ENCODE data around the gene GRIN2B. TPM values are rescaled to one million over a fixed set of nuclear protein-coding genes. Genes with fewer than 3 reads are reported as not detected.

GRIN2B gene
- total and polyA plus RNA-seq, 4 donors = under 0.01 to 0.03 (median 0.01) TPM; not detected in 1

DNA sequence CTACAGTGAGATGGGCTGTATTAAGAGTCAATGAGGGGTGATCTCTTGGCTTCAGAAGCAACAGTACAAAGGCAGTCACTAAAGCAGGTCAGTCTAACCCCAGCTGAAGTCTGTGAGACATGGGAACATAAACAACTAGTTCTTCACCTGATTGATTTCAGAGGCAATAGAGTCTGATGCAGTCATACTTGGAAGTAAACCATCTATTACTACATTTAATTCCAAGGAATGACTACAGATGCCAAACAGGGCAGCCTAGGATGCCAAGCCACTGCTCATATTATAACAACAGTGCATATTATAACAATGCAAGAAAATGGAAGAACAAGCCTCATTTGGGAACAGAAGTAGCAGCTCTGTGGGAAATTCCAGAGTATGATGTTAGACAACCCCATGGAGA, 35.8 kb downstream of the GRIN2B start:
- H3K36me3 ChIP-seq (ENCODE audit: control insufficient read depth in 4 of 4, insufficient read depth in 3 of 4, low read depth in 1 of 4, low read length in 3 of 4) = no peaks in the 10 kb centered on the region
- no peak overlapping the region for H3K4me3 ChIP-seq (ENCODE audit: low read depth in 1 of 3, low read length in 3 of 3)
- no peaks in the 10 kb centered on the region for H3K9me3 ChIP-seq (ENCODE audit: control insufficient read depth in 4 of 4, low read length in 3 of 4)
- H3K9ac ChIP-seq (ENCODE audit: low read depth in 1 of 2, low read length in 2 of 2) = no peak overlapping the region
- H3K4me1 ChIP-seq (ENCODE audit: control insufficient read depth in 4 of 4, insufficient read depth in 4 of 4, low read length in 3 of 4) = peaks cover 0 to 9% (median under 1%) of the 10 kb centered on the region in 4 donors
- H3K27me3 ChIP-seq (ENCODE audit: control insufficient read depth in 4 of 4, insufficient read depth in 4 of 4, low read length in 3 of 4) = no peaks in the 10 kb centered on the region
- TF ChIP-seq YY1 (IDR thresholded peaks at IDR 0.05) = no peak
- no peak for TF ChIP-seq RXRA (IDR thresholded peaks at IDR 0.05)
- no peak for TF ChIP-seq EGR1 (IDR thresholded peaks at IDR 0.05; ENCODE audit: low read depth in 2 of 2)
- TF ChIP-seq NR2F2 (IDR thresholded peaks at IDR 0.05) = no peak
- TF ChIP-seq, protein P1, sequence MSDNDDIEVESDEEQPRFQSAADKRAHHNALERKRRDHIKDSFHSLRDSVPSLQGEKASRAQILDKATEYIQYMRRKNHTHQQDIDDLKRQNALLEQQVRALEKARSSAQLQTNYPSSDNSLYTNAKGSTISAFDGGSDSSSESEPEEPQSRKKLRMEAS (IDR thresholded peaks at IDR 0.05) = no peak
- TF ChIP-seq GABPA (IDR thresholded peaks at IDR 0.05 in 1 of 2, conservative IDR thresholded peaks at IDR 0.05 in 1 of 2) = no peak
- TF ChIP-seq, protein P2, sequence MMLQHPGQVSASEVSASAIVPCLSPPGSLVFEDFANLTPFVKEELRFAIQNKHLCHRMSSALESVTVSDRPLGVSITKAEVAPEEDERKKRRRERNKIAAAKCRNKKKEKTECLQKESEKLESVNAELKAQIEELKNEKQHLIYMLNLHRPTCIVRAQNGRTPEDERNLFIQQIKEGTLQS (IDR thresholded peaks at IDR 0.05) = no peak
- no peak for TF ChIP-seq RAD21 (IDR thresholded peaks at IDR 0.05)
- no peak for TF ChIP-seq JUND (IDR thresholded peaks at IDR 0.05)
- TF ChIP-seq, protein P3, sequence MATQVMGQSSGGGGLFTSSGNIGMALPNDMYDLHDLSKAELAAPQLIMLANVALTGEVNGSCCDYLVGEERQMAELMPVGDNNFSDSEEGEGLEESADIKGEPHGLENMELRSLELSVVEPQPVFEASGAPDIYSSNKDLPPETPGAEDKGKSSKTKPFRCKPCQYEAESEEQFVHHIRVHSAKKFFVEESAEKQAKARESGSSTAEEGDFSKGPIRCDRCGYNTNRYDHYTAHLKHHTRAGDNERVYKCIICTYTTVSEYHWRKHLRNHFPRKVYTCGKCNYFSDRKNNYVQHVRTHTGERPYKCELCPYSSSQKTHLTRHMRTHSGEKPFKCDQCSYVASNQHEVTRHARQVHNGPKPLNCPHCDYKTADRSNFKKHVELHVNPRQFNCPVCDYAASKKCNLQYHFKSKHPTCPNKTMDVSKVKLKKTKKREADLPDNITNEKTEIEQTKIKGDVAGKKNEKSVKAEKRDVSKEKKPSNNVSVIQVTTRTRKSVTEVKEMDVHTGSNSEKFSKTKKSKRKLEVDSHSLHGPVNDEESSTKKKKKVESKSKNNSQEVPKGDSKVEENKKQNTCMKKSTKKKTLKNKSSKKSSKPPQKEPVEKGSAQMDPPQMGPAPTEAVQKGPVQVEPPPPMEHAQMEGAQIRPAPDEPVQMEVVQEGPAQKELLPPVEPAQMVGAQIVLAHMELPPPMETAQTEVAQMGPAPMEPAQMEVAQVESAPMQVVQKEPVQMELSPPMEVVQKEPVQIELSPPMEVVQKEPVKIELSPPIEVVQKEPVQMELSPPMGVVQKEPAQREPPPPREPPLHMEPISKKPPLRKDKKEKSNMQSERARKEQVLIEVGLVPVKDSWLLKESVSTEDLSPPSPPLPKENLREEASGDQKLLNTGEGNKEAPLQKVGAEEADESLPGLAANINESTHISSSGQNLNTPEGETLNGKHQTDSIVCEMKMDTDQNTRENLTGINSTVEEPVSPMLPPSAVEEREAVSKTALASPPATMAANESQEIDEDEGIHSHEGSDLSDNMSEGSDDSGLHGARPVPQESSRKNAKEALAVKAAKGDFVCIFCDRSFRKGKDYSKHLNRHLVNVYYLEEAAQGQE (IDR thresholded peaks at IDR 0.05) = no peak
- TF ChIP-seq HNF4G (IDR thresholded peaks at IDR 0.05) = no peak
- no peak for TF ChIP-seq HNF4A (conservative IDR thresholded peaks at IDR 0.05)
- TF ChIP-seq FOXA1 (IDR thresholded peaks at IDR 0.05) = no peak
- H3K27ac ChIP-seq (ENCODE audit: low read depth in 1 of 2, low read length in 2 of 2) = no peak overlapping the region
- no peak for DNase-seq (ENCODE audit: low spot score)

DNA sequence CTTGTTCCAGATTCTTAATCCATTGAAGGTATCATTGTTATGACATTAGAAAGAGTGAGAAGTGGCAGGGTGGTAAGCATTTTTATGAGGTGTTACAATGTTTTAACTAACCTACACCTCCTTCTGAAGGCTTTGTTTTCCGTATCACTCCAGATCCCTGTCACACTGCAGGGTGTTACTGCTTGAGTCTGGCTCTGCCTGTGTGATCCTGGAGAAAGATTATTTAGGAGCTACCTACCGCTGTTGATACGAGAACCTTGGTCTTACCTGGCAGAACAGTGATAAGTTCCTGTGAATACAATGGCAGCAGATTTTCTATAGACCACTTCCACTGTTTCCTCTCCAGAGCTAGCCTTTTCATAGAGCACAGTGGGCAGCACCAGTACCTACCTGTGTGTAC, 36.2 kb downstream of the GRIN2B start:
- H3K36me3 ChIP-seq (ENCODE audit: control insufficient read depth in 4 of 4, insufficient read depth in 3 of 4, low read depth in 1 of 4, low read length in 3 of 4) = no peaks in the 10 kb centered on the region
- H3K27ac ChIP-seq (ENCODE audit: low read depth in 1 of 2, low read length in 2 of 2) = no peak overlapping the region
- no peak for DNase-seq (ENCODE audit: low spot score)
- no peak overlapping the region for H3K9ac ChIP-seq (ENCODE audit: low read depth in 1 of 2, low read length in 2 of 2)
- no peaks in the 10 kb centered on the region for H3K27me3 ChIP-seq (ENCODE audit: control insufficient read depth in 4 of 4, insufficient read depth in 4 of 4, low read length in 3 of 4)
- TF ChIP-seq YY1 (IDR thresholded peaks at IDR 0.05) (no peak), HNF4A (conservative IDR thresholded peaks at IDR 0.05) (no peak), FOXA2 (IDR thresholded peaks at IDR 0.05) (no peak), FOXA1 (IDR thresholded peaks at IDR 0.05) (no peak), ZBTB33 (IDR thresholded peaks at IDR 0.05) (no peak), CTCF (IDR thresholded peaks at IDR 0.05; ENCODE audit: low read depth, low read length, missing input control) (no peak), EGR1 (IDR thresholded peaks at IDR 0.05; ENCODE audit: low read depth in 2 of 2) (no peak), JUND (IDR thresholded peaks at IDR 0.05) (no peak), TAF1 (conservative IDR thresholded peaks at IDR 0.05) (no peak), GABPA (IDR thresholded peaks at IDR 0.05 in 1 of 2, conservative IDR thresholded peaks at IDR 0.05 in 1 of 2) (no peak), SP1 (IDR thresholded peaks at IDR 0.05) (no peak), NR2F2 (IDR thresholded peaks at IDR 0.05) (no peak), HNF4G (IDR thresholded peaks at IDR 0.05) (no peak), RAD21 (IDR thresholded peaks at IDR 0.05) (no peak)
- TF ChIP-seq, protein P1 (IDR thresholded peaks at IDR 0.05) = no peak
- TF ChIP-seq, protein P2 (IDR thresholded peaks at IDR 0.05) = no peak
- TF ChIP-seq, protein P3 (IDR thresholded peaks at IDR 0.05) = no peak
- WGBS = 90% methylated on average over 3 of the region's 3 CpGs
- no peaks in the 10 kb centered on the region for H3K9me3 ChIP-seq (ENCODE audit: control insufficient read depth in 4 of 4, low read length in 3 of 4)
- H3K4me1 ChIP-seq (ENCODE audit: control insufficient read depth in 4 of 4, insufficient read depth in 4 of 4, low read length in 3 of 4) = peaks cover 0 to 9% (median under 1%) of the 10 kb centered on the region in 4 donors
- H3K4me3 ChIP-seq (ENCODE audit: low read depth in 1 of 3, low read length in 3 of 3) = no peak overlapping the region

Data from liver (tissue), 9 donors.